ENCODE data around the gene BFSP2. TPM values are rescaled to one million over a fixed set of nuclear protein-coding genes. Genes with fewer than 3 reads are reported as not detected.
"Not testable (repeated sequence)": the region's sequence is repeated elsewhere in the genome, so short reads cannot be mapped to it uniquely, and the experiment has no call there.

Gene BFSP2
- total and polyA plus RNA-seq, 4 donors, result 0.14 to 0.35 TPM; not detected in 2

- WGBS, 2 donors, result 60 to 79% methylated on average over 7 of the region's 7 CpGs
- no peak for TF ChIP-seq CTCF (IDR thresholded peaks at IDR 0.05; ENCODE audit: control extremely low read depth, extremely low read depth)
- Histone ChIP-seq H3K27me3 (ENCODE audit: control insufficient read depth in 3 of 3, insufficient read depth in 3 of 3, low read length in 2 of 3) (no peaks in the 10 kb centered on the region), H3K4me3 (no peak overlapping the region), H3K9ac (ENCODE audit: insufficient read depth in 1 of 2, low read length in 2 of 2) (no peak overlapping the region), H3K9me3 (ENCODE audit: control insufficient read depth in 4 of 4, insufficient read depth in 3 of 4, low read length in 3 of 4) (no peaks in the 10 kb centered on the region), H3K27ac (ENCODE audit: low read depth in 1 of 2, low read length in 1 of 2) (peak overlapping the region in 1 of 2 donors; percentile 70), H3K4me1 (ENCODE audit: control insufficient read depth in 5 of 5, insufficient read depth in 5 of 5, low read length in 5 of 5) (peaks cover 0 to 6% (median 4%) of the 10 kb centered on the region in 5 donors), H3K36me3 (ENCODE audit: control insufficient read depth in 4 of 4, insufficient read depth in 4 of 4, low read length in 4 of 4) (no peaks in the 10 kb centered on the region)
- DNase-seq (no peak), ATAC-seq (ENCODE audit: insufficient read depth, low FRiP score) (no peak)
Measured at GRCh38 chr3:133469140-133469731, 69.4 kb downstream of the BFSP2 start.

- DNase-seq (no peak), ATAC-seq (ENCODE audit: insufficient read depth, low FRiP score) (no peak)
- peaks cover 0 to 15% (median 6%) of the 10 kb centered on the region in 5 donors for H3K4me1 ChIP-seq (ENCODE audit: control insufficient read depth in 5 of 5, insufficient read depth in 5 of 5, low read length in 5 of 5)
- no peak for TF ChIP-seq CTCF (IDR thresholded peaks at IDR 0.05; ENCODE audit: control extremely low read depth, extremely low read depth)
- 79 to 82% methylated on average over 24 of the region's 24 CpGs for WGBS, 2 donors
- no peak overlapping the region for H3K27ac ChIP-seq (ENCODE audit: low read depth in 1 of 2, low read length in 1 of 2)
- H3K36me3 ChIP-seq (ENCODE audit: control insufficient read depth in 4 of 4, insufficient read depth in 4 of 4, low read length in 4 of 4), result no peaks in the 10 kb centered on the region
- H3K9ac ChIP-seq (ENCODE audit: insufficient read depth in 1 of 2, low read length in 2 of 2), result no peak overlapping the region
- no peak overlapping the region for H3K4me3 ChIP-seq
- H3K9me3 ChIP-seq (ENCODE audit: control insufficient read depth in 4 of 4, insufficient read depth in 3 of 4, low read length in 3 of 4), result no peaks in the 10 kb centered on the region
- no peaks in the 10 kb centered on the region for H3K27me3 ChIP-seq (ENCODE audit: control insufficient read depth in 3 of 3, insufficient read depth in 3 of 3, low read length in 2 of 3)
Measured at GRCh38 chr3:133472242-133472641, 72.4 kb downstream of the BFSP2 start.

- Histone ChIP-seq H3K4me3 (no peak overlapping the region), H3K4me1 (ENCODE audit: control insufficient read depth in 5 of 5, insufficient read depth in 5 of 5, low read length in 5 of 5) (peaks cover 0 to 15% (median 6%) of the 10 kb centered on the region in 5 donors), H3K9me3 (ENCODE audit: control insufficient read depth in 4 of 4, insufficient read depth in 3 of 4, low read length in 3 of 4) (no peaks in the 10 kb centered on the region), H3K27ac (ENCODE audit: low read depth in 1 of 2, low read length in 1 of 2) (no peak overlapping the region), H3K36me3 (ENCODE audit: control insufficient read depth in 4 of 4, insufficient read depth in 4 of 4, low read length in 4 of 4) (no peaks in the 10 kb centered on the region), H3K9ac (ENCODE audit: insufficient read depth in 1 of 2, low read length in 2 of 2) (no peak overlapping the region), H3K27me3 (ENCODE audit: control insufficient read depth in 3 of 3, insufficient read depth in 3 of 3, low read length in 2 of 3) (no peaks in the 10 kb centered on the region)
- DNase-seq (no peak), ATAC-seq (ENCODE audit: insufficient read depth, low FRiP score) (no peak)
- WGBS, 2 donors, result 92 to 96% methylated on average over 6 of the region's 6 CpGs
- TF ChIP-seq CTCF (IDR thresholded peaks at IDR 0.05; ENCODE audit: control extremely low read depth, extremely low read depth), result no peak
Measured at GRCh38 chr3:133472889-133473288, 73.0 kb downstream of the BFSP2 start.

GRCh38 chr3:133473472-133474191 is 73.8 kb downstream of the BFSP2 start:
- Histone ChIP-seq H3K27ac (ENCODE audit: low read depth in 1 of 2, low read length in 1 of 2) (peak overlapping the region in 1 of 2 donors; percentile 58), H3K4me1 (ENCODE audit: control insufficient read depth in 5 of 5, insufficient read depth in 5 of 5, low read length in 5 of 5) (peaks cover 0 to 15% (median 6%) of the 10 kb centered on the region in 5 donors)
- not testable (repeated sequence) for DNase-seq; H3K36me3 ChIP-seq (ENCODE audit: control insufficient read depth in 4 of 4, insufficient read depth in 4 of 4, low read length in 4 of 4); H3K4me3 ChIP-seq; H3K27me3 ChIP-seq (ENCODE audit: control insufficient read depth in 3 of 3, insufficient read depth in 3 of 3, low read length in 2 of 3); H3K9me3 ChIP-seq (ENCODE audit: control insufficient read depth in 4 of 4, insufficient read depth in 3 of 4, low read length in 3 of 4); ATAC-seq (ENCODE audit: insufficient read depth, low FRiP score); H3K9ac ChIP-seq (ENCODE audit: insufficient read depth in 1 of 2, low read length in 2 of 2)
- 57% methylated on average over 1 of the region's 5 CpGs; no CpG with 5 or more reads in 1 of the 2 donors for WGBS, 2 donors

All from lung (tissue), 12 donors.